H54 (cell line): ENCODE results near the gene CAMTA1.

Experiments
- DNase-seq: peaks from one replicate; pipeline ENCODE4 v3.0.0; 2011; ENCODE audit warnings: low spot score, mixed read lengths; ENCODE audit not compliant: insufficient read length
- FAIRE-seq: peaks from 3 replicates; lab custom pipeline; 2011; peaks lifted over from hg19 to GRCh38; lab: Jason Lieb, UNC
- POLR2A ChIP-seq: IDR thresholded peaks from 2 replicates; pipeline ENCODE4 v1.6.1; 2011; ENCODE audit warnings: low read depth, mild to moderate bottlenecking, low read length

The CAMTA1 gene

GRCh38 chr1:7482772-7483495, 697.7 kb downstream of the CAMTA1 start:
- DNase-seq = no peak
- TF ChIP-seq POLR2A = no peak
- FAIRE-seq = no peak

- DNase-seq (no peak), FAIRE-seq (no peak)
- no peak for TF ChIP-seq POLR2A
Observed at GRCh38 chr1:7483634-7484383, 698.6 kb downstream of the CAMTA1 start.

GRCh38 chr1:7485086-7485780, 700.0 kb downstream of the CAMTA1 start:
- FAIRE-seq (no peak), DNase-seq (no peak)
- no peak for TF ChIP-seq POLR2A

- DNase-seq = no peak
- no peak for TF ChIP-seq POLR2A
- no peak for FAIRE-seq
Observed at GRCh38 chr1:7485826-7486225, 700.6 kb downstream of the CAMTA1 start.

- DNase-seq = no peak
- no peak for FAIRE-seq
- TF ChIP-seq POLR2A = no peak
Observed at GRCh38 chr1:7487766-7488474, 702.7 kb downstream of the CAMTA1 start.

GRCh38 chr1:7488475-7488842, 703.2 kb downstream of the CAMTA1 start:
- TF ChIP-seq POLR2A = no peak
- no peak for FAIRE-seq
- no peak for DNase-seq

- FAIRE-seq (no peak), DNase-seq (no peak)
- no peak for TF ChIP-seq POLR2A
Observed at GRCh38 chr1:7489586-7489985, 704.3 kb downstream of the CAMTA1 start.

GRCh38 chr1:7490576-7490975, 705.3 kb downstream of the CAMTA1 start:
- TF ChIP-seq POLR2A = no peak
- DNase-seq (no peak), FAIRE-seq (no peak)

- TF ChIP-seq POLR2A = no peak
- DNase-seq (no peak), FAIRE-seq (no peak)
Observed at GRCh38 chr1:7491109-7491817, 706.0 kb downstream of the CAMTA1 start.

- no peak for TF ChIP-seq POLR2A
- DNase-seq = no peak
Observed at GRCh38 chr1:7491818-7492173, 706.5 kb downstream of the CAMTA1 start.

GRCh38 chr1:7493711-7494454, 708.6 kb downstream of the CAMTA1 start:
- DNase-seq (no peak), FAIRE-seq (no peak)
- no peak for TF ChIP-seq POLR2A

More at GRCh38 chr1:7491818-7492173, 706.5 kb downstream of the CAMTA1 start:
- FAIRE-seq = no peak

GRCh38 chr1:7495962-7496361, 710.7 kb downstream of the CAMTA1 start:
- DNase-seq (no peak), FAIRE-seq (no peak)
- TF ChIP-seq POLR2A = no peak
